ENCODE measurements around the gene GSTP1.

- TF ChIP-seq CTCF (IDR thresholded peaks at IDR 0.05; ENCODE audit: low read depth, low read length) (no peak), EZH2phosphoT487 (IDR thresholded peaks at IDR 0.05; ENCODE audit: low read depth) (no peak)
Measured at GRCh38 chr11:67600324-67601029, 16.9 kb downstream of the GSTP1 start.
